ENCODE data around the gene KATNBL1.
"Not testable (repeated sequence)": the region's sequence is repeated elsewhere in the genome, so short reads cannot be mapped to it uniquely, and the experiment has no call there.

Gene KATNBL1

DNA sequence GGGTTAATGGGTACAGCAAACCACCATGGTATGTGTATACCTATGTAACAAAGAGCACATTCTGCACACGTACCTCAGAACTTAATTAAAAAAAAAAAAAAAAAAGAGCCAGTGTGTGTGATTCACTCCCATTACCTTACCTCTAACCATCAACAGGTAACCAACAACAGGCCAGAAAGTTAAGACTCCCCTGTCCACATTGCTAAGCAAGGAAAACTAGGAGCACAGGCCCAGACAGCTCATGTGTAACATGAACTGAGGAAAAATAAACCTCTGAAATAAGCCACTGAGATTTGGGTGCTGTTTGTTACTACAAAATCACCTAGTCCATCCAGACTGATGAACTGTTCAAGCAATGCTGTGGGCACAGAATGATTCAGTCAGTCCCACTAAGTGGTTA, 6.0 kb downstream of the KATNBL1 start:
- H3K4me3 ChIP-seq (ENCODE audit: low read depth, low read length): no peak overlapping the region

GRCh38 chr15:34203305-34203704, 6.6 kb downstream of the KATNBL1 start:
- H3K4me3 ChIP-seq (ENCODE audit: low read depth, low read length): no peak overlapping the region

GRCh38 chr15:34193272-34193671, 16.6 kb downstream of the KATNBL1 start:
- H3K4me3 ChIP-seq (ENCODE audit: low read depth, low read length): not testable (repeated sequence)

- H3K4me3 ChIP-seq (ENCODE audit: low read depth, low read length): no peak overlapping the region
Measured at GRCh38 chr15:34188711-34189110, 21.2 kb downstream of the KATNBL1 start.

GRCh38 chr15:34185666-34186065, 24.2 kb downstream of the KATNBL1 start:
- no peak overlapping the region for H3K4me3 ChIP-seq (ENCODE audit: low read depth, low read length)

- H3K4me3 ChIP-seq (ENCODE audit: low read depth, low read length): no peak overlapping the region
Measured at GRCh38 chr15:34182942-34183341, 27.0 kb downstream of the KATNBL1 start.

DNA sequence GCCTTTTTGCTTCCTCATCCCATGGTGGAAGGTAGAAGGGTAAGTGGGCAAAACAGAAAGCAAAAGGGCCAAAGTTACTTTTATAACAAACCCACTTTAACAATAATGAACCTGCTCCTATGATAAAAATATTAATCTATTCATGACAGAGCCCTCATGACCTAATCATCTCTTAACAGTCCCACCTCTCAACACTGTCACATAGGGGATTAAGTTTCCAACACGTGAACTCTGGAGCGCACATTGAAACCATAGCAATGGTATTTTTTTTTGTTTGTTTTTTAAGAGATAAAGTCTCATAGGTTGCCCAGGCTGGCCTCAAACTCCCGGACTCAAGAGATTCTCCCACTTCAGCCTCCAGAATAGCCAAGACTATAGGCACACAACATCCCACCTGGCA, 30.7 kb downstream of the KATNBL1 start:
- no peak overlapping the region for H3K4me3 ChIP-seq (ENCODE audit: low read depth, low read length)

GRCh38 chr15:34165987-34166573, 43.8 kb downstream of the KATNBL1 start:
- H3K4me3 ChIP-seq (ENCODE audit: low read depth, low read length): not testable (repeated sequence)

DNA sequence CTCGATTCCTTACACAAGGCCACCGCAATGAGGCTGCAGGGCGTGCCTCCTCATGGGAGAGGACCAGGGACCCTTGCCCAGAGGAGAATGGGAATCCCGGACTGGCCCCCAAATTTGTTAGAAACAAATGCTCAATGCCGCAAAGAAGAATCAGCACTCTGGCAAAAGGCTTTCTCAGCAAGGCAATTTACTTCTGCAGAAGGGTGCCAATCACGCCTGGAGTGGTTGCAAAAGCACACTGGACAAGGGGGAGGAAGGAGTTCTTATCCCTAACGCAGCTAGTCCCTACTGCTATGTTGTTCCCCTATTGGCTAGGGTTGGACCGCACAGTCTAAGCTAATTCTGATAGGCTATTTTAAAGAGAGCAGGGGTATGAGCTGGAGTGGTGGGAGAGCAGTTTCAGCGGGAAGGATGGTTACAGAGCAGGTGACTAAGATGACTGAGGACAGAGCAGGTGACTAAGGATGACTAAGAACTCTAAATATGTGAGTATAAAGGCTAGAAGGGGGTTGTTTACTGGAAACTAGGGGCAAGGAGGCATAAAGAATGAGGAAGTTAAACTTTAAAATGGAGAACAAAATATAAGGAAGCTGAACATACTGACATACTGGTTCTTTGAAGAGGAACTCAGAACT, 48.5 kb downstream of the KATNBL1 start:
- H3K4me3 ChIP-seq (ENCODE audit: low read depth, low read length): no peak overlapping the region

DNA sequence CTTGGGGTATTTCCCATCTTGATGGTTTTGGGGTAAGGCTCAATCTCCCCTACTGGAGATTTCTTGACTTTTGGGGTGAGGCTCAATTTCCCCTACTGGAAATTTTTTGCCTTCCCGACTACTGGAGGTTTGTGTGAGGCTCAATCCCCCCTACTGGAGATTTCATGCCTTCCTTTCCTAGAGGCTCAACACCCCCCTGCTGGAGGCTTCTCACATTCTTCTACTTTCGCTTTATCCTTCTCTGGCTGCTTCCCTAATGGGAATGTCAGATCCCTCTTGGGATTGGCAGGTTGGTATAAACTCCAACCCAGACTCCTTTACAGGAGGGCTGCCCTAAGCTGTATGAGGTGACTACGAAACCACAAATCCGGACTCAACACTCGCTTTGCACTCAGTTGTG, 49.2 kb downstream of the KATNBL1 start:
- no peak overlapping the region for H3K4me3 ChIP-seq (ENCODE audit: low read depth, low read length)

GRCh38 chr15:34158355-34158754, 51.5 kb downstream of the KATNBL1 start:
- H3K4me3 ChIP-seq (ENCODE audit: low read depth, low read length): no peak overlapping the region

GRCh38 chr15:34155859-34156258, 54.0 kb downstream of the KATNBL1 start:
- H3K4me3 ChIP-seq (ENCODE audit: low read depth, low read length): no peak overlapping the region

GRCh38 chr15:34154725-34155204, 55.1 kb downstream of the KATNBL1 start:
- no peak overlapping the region for H3K4me3 ChIP-seq (ENCODE audit: low read depth, low read length)

DNA sequence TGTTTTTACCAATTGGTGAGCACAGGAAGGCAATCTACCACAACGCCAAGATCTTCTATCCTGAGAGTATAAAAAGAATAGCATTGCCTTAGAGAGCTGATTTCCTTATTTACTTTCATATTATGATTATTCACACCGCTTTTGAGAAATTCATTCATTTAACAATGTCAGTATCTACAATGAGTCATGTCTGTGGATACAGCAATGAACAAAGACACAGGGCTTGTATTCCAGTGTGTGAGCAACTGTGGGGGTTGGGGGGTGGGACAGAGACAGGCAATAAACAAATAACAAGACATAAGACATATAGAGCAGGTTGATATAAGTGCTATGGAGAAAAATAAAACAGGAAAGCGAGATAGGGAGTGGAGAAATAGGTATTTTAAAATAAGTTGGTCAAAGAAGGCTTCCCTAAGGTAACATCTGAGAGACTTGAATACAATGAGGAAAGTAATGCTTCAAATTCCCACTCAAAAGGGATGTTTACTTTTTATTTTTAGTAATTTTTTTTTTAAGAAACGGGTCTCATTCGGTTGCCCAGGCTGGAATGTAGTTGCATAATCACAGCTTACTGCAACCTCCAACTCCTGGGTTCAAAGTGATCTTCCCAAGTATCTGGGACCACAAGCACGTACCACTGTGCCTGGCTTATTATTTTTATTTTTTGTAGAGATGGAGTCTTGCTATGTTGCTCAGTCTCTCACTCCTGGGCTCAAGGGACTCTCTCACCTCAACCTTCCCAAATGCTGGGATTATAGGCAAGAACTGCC, 62.3 kb downstream of the KATNBL1 start:
- no peak overlapping the region for H3K4me3 ChIP-seq (ENCODE audit: low read depth, low read length)

- no peak overlapping the region for H3K4me3 ChIP-seq (ENCODE audit: low read depth, low read length)
Measured at GRCh38 chr15:34133511-34133910, 76.4 kb downstream of the KATNBL1 start.

DNA sequence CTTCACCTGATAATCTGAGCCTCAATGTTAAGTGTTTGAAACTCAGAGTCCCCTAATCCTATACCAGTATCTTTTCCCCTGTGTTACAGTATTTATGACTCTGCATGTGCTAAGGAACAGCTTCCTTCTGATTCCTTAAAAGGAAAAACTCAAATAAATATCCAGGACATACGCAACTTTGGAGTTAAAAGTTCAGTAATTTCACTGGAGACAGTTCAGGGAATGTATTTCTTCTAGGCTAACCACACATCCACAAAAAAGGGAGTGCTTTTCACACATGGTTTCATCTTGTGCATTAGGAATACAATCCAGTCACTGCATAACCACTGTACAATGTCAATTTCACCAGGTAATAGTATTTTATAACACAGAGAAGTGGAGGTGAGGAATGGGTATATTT, 77.0 kb downstream of the KATNBL1 start:
- no peak overlapping the region for H3K4me3 ChIP-seq (ENCODE audit: low read depth, low read length)

GRCh38 chr15:34128898-34129297, 81.0 kb downstream of the KATNBL1 start:
- no peak overlapping the region for H3K4me3 ChIP-seq (ENCODE audit: low read depth, low read length)

- no peak overlapping the region for H3K4me3 ChIP-seq (ENCODE audit: low read depth, low read length)
Measured at GRCh38 chr15:34126522-34126921, 83.4 kb downstream of the KATNBL1 start.

DNA sequence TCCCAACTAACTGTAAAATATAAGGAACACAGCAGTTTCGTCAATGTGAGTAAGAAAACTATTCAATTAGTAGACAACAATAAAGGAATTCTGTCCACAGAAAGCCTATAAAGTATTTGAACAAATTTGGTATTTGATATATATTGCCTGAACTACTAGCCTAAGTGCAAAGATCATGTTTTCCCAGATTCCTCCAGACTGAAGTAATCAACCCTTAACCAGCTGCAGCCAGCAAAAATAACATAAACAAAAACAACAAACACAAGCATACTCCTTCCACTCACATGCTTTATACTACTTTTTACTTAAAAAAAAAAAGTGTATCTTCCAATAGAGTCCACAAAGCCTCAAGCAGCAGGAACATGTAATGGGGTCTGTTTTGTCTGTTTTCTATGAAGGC, 84.0 kb downstream of the KATNBL1 start:
- no peak overlapping the region for H3K4me3 ChIP-seq (ENCODE audit: low read depth, low read length)

DNA sequence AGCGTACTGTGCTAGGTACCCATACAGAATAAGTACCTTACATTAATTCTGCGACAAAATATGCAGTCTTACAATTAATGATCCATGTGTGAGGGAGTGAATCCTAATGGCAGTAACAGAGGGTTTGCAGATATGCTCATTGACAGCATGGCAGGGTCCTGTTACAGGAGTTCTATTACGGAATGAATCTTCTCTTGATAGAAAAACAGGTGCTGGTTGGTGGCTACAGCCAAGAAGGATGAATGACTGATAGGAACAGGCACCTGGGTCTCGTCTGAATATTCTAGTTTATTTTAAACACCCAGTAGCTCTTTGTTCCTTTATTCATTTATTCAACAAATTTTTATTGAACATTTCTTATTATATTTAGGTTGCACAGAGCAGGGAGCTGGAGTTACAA, 85.2 kb downstream of the KATNBL1 start:
- no peak overlapping the region for H3K4me3 ChIP-seq (ENCODE audit: low read depth, low read length)

- no peak overlapping the region for H3K4me3 ChIP-seq (ENCODE audit: low read depth, low read length)
Measured at GRCh38 chr15:34122771-34123183, 87.1 kb downstream of the KATNBL1 start.

- H3K4me3 ChIP-seq (ENCODE audit: low read depth, low read length): not testable (repeated sequence)
Measured at GRCh38 chr15:34121786-34122185, 88.1 kb downstream of the KATNBL1 start.
